DOHH2 (cell line): ENCODE results near the gene OR2M5.

ENCODE experiments used
- H3F3A ChIP-seq: fragments of 200-600 bp; sonication (generic), shearing (Covaris generic); 2 replicates; pipeline ENCODE4 v1.6.0; 2016; ENCODE audit warnings: antibody characterized with exemption, mild to moderate bottlenecking; ENCODE audit not compliant: control insufficient read depth, insufficient read depth
- H3K27ac ChIP-seq: fragments of 200-600 bp; sonication (generic); 2 replicates; pipeline ENCODE4 v1.5.1; 2014; ENCODE audit warnings: low read depth, mild to moderate bottlenecking, low read length, moderate library complexity
- H3K27me3 ChIP-seq: fragments of 200-600 bp; sonication (generic); 2 replicates; pipeline ENCODE4 v1.6.1; 2014; ENCODE audit warnings: mild to moderate bottlenecking, low read length, mixed read lengths; ENCODE audit not compliant: control insufficient read depth
- H3K36me3 ChIP-seq: fragments of 200-600 bp; sonication (generic); 2 replicates; pipeline ENCODE4 v1.6.1; 2014; ENCODE audit warnings: mild to moderate bottlenecking, low read length, moderate library complexity, mixed read lengths; ENCODE audit not compliant: control insufficient read depth
- H3K4me1 ChIP-seq: fragments of 200-600 bp; sonication (generic); 2 replicates; pipeline ENCODE4 v1.6.1; 2014; ENCODE audit warnings: mild to moderate bottlenecking, low read length, mixed read lengths; ENCODE audit not compliant: control insufficient read depth
- H3K4me2 ChIP-seq: fragments of 200-600 bp; sonication (generic); 2 replicates; pipeline ENCODE4 v1.6.0; 2014; ENCODE audit warnings: mild to moderate bottlenecking, low read length, moderate library complexity
- H3K4me3 ChIP-seq: fragments of 200-600 bp; sonication (generic); 2 replicates; pipeline ENCODE4 v1.5.1; 2014; ENCODE audit warnings: mild to moderate bottlenecking, low read length, mixed read lengths
- H3K79me2 ChIP-seq: fragments of 200-600 bp; sonication (generic); 2 replicates; pipeline ENCODE4 v1.6.1; 2014; ENCODE audit warnings: mild to moderate bottlenecking, low read length, mixed read lengths; ENCODE audit not compliant: control insufficient read depth
- H3K9me2 ChIP-seq: fragments of 200-600 bp; sonication (generic); replicated peaks from 2 replicates; pipeline ENCODE4 v1.6.1; 2014; ENCODE audit warnings: mild to moderate bottlenecking, low read length, mixed read lengths; ENCODE audit not compliant: control insufficient read depth
- H3K9me3 ChIP-seq: fragments of 200-600 bp; sonication (generic); 2 replicates; pipeline ENCODE4 v1.6.1; 2014; ENCODE audit warnings: antibody characterized with exemption, low read length, mixed read lengths; ENCODE audit not compliant: control insufficient read depth, insufficient read depth
- H4K20me1 ChIP-seq: fragments of 200-600 bp; sonication (generic); 2 replicates; pipeline ENCODE4 v1.6.0; 2014; ENCODE audit warnings: low read depth, mild to moderate bottlenecking, antibody characterized with exemption, low read length, moderate library complexity; ENCODE audit not compliant: control insufficient read depth, insufficient read depth
- EZH2phosphoT487 ChIP-seq: fragments of 200-600 bp; sonication (generic); IDR thresholded peaks from 2 replicates; pipeline ENCODE4 v1.6.1; 2017; ENCODE audit warnings: borderline replicate concordance, mild to moderate bottlenecking, antibody characterized with exemption, low read length, moderate library complexity, mixed read lengths
- TF ChIP-seq, protein P1 (sequence below): fragments of 200-600 bp; sonication (generic); IDR thresholded peaks from one replicate; pipeline ENCODE4 v1.5.1; 2014; ENCODE audit warnings: antibody characterized with exemption, mild to moderate bottlenecking, low read depth, low read length; ENCODE audit not compliant: poor library complexity, severe bottlenecking

Gene OR2M5

DNA sequence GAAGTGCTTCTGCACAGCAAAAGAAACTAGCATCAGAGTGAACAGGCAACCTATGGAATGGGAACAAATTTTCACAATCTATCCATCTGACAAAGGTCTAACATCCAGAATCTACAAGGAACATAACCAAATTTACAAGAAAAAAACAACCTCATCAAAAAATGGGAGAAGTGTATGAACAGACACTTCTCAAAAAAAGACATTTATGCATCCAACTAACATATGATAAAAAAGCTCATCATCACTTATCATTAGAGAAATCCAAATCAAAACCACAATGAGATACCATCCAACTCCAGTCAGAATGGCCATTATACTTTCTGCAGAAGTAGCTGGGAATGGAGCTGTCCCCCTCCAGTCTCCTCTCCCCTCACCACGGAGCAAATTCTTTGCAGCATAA, 49.2 kb downstream of the OR2M5 start:
- H3K4me1 ChIP-seq = no peaks in the 10 kb centered on the region
- H3K9me2 ChIP-seq = no peaks in the 10 kb centered on the region
- no peaks in the 10 kb centered on the region; the same call in 1 of the 2 replicates for H3K9me3 ChIP-seq
- no peak overlapping the region for H3K4me3 ChIP-seq
- no peaks in the 10 kb centered on the region for H4K20me1 ChIP-seq
- no peaks in the 10 kb centered on the region for H3F3A ChIP-seq
- no peak overlapping the region for H3K4me2 ChIP-seq
- H3K36me3 ChIP-seq = no peaks in the 10 kb centered on the region
- no peaks in the 10 kb centered on the region for H3K27me3 ChIP-seq
- no peak overlapping the region for H3K27ac ChIP-seq
- TF ChIP-seq, protein P1, sequence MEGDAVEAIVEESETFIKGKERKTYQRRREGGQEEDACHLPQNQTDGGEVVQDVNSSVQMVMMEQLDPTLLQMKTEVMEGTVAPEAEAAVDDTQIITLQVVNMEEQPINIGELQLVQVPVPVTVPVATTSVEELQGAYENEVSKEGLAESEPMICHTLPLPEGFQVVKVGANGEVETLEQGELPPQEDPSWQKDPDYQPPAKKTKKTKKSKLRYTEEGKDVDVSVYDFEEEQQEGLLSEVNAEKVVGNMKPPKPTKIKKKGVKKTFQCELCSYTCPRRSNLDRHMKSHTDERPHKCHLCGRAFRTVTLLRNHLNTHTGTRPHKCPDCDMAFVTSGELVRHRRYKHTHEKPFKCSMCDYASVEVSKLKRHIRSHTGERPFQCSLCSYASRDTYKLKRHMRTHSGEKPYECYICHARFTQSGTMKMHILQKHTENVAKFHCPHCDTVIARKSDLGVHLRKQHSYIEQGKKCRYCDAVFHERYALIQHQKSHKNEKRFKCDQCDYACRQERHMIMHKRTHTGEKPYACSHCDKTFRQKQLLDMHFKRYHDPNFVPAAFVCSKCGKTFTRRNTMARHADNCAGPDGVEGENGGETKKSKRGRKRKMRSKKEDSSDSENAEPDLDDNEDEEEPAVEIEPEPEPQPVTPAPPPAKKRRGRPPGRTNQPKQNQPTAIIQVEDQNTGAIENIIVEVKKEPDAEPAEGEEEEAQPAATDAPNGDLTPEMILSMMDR = no peak
- no peak for TF ChIP-seq EZH2phosphoT487
- H3K79me2 ChIP-seq = no peaks in the 10 kb centered on the region
